Measurements from ENCODE around the gene OR6J1. TPM values are rescaled to one million over a fixed set of nuclear protein-coding genes. Genes with fewer than 3 reads are reported as not detected.
A peak's percentile ranks its signal among the peaks of the same experiment; 100 is the strongest.

The OR6J1 gene
- total RNA-seq, 2 donors from 2014 or later: not detected

DNA sequence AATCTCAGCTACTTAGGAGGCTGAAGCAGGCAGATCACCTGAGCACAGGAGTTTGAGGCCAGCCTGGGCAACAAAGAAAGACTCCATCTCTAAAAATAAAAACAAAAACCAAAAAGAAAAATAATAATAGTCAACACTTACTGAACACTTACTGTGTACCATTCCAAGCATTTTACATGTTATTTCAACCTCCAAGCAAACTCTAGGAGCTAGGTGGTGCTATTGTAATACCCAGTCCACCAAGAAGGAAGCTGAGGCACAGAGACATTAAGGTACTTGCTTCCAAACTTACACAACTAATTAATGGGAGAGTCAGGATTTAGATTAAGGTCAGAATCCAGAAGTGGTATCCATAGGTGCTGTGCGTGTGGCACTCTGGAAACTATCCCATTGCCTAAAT, 13.7 kb upstream of the OR6J1 start:
- Histone ChIP-seq H3K4me1 (no peaks in the 10 kb centered on the region), H3K27ac (no peak overlapping the region), H3K4me3 (no peak overlapping the region), H3K9me3 (no peaks in the 10 kb centered on the region), H3K27me3 (no peaks in the 10 kb centered on the region), H3K36me3 (replicated peaks in 1 of 2; ENCODE audit: insufficient read depth in 1 of 2, low read depth in 2 of 2) (no peaks in the 10 kb centered on the region)
- ATAC-seq (no peak), DNase-seq (peak in 1 of 4 donors; percentile 10)
- TF ChIP-seq, protein P1, sequence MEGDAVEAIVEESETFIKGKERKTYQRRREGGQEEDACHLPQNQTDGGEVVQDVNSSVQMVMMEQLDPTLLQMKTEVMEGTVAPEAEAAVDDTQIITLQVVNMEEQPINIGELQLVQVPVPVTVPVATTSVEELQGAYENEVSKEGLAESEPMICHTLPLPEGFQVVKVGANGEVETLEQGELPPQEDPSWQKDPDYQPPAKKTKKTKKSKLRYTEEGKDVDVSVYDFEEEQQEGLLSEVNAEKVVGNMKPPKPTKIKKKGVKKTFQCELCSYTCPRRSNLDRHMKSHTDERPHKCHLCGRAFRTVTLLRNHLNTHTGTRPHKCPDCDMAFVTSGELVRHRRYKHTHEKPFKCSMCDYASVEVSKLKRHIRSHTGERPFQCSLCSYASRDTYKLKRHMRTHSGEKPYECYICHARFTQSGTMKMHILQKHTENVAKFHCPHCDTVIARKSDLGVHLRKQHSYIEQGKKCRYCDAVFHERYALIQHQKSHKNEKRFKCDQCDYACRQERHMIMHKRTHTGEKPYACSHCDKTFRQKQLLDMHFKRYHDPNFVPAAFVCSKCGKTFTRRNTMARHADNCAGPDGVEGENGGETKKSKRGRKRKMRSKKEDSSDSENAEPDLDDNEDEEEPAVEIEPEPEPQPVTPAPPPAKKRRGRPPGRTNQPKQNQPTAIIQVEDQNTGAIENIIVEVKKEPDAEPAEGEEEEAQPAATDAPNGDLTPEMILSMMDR (IDR thresholded peaks at IDR 0.05): peak in 6 of 7 experiments; percentile 5 to 56 (median 35)
- TF ChIP-seq POLR2A (IDR thresholded peaks at IDR 0.05): no peak
- intact Hi-C loops (cut with DNase I): no loop called here
- 67 to 69% methylated on average over 1 of the region's 1 CpG for WGBS, 2 donors

DNA sequence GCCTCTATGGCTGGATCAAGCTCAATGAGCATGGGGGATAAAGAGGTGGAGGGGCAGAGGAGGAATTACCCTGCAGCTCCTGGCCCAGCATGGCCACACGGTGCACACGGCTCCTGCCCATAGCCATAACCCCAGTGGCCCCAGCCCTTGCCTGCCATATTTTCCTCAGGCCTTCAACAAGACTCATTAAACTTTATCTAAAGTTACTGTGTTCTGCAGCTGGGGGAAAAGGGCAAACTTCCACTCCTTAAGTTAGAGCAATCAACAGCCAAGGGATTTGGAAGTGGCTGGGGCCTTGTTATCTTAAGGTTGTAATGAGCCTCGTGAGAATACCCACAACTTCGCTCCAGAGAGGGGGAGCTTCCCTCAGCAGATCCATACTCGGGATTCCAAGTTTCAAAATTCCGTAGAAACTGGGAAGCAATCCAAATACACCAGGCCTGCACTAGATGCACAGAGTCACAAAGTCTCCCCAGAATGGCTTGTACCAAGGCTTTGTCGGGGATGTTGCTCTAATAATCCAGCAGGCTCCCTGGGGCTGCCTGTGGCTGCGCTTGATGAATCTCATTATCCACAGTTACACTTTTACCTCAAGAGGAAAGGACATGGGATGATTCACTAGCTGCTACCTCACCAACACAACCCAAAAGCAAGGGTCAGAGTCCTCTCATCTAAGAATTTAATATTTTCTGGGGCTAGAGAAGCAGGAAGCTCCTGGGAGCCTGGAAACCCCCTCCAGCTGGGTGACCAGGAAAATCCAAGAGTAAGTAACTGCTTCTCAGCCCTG, 13.0 kb upstream of the OR6J1 start:
- Histone ChIP-seq H3K27me3 (no peaks in the 10 kb centered on the region), H3K4me1 (no peaks in the 10 kb centered on the region), H3K9me3 (no peaks in the 10 kb centered on the region), H3K36me3 (replicated peaks in 1 of 2; ENCODE audit: insufficient read depth in 1 of 2, low read depth in 2 of 2) (no peaks in the 10 kb centered on the region), H3K4me3 (no peak overlapping the region), H3K27ac (peak overlapping the region in 1 of 4 donors; percentile 16)
- no peak for DNase-seq
- 72 to 75% methylated on average over 8 of the region's 8 CpGs for WGBS, 2 donors
- ATAC-seq: no peak
- TF ChIP-seq, protein P1 (IDR thresholded peaks at IDR 0.05): no peak
- TF ChIP-seq POLR2A (IDR thresholded peaks at IDR 0.05): no peak
- intact Hi-C loops (cut with DNase I): no loop called here

DNA sequence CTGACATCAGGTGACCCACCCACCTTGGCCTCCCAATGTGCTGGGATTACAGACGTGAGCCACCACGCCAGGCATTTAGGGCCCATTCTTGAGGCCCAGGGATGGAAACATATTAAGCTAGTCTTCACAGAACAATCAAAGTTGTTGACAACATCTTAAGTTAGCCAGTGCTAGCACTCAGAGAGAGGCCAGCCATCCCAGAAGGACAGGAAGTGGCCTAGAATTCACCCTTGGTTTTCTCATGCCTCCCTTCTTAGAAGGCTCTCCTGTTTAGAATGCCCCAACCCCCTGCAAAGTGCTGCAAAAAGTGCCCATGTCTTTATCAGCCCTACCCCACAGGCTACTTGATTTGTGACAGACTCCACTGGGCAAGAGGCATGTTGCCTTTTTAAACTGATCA, 12.1 kb upstream of the OR6J1 start:
- Histone ChIP-seq H3K4me1 (no peaks in the 10 kb centered on the region), H3K36me3 (replicated peaks in 1 of 2; ENCODE audit: insufficient read depth in 1 of 2, low read depth in 2 of 2) (no peaks in the 10 kb centered on the region), H3K27ac (no peak overlapping the region), H3K4me3 (no peak overlapping the region), H3K27me3 (no peaks in the 10 kb centered on the region), H3K9me3 (no peaks in the 10 kb centered on the region)
- 61 to 73% methylated on average over 2 of the region's 2 CpGs for WGBS, 2 donors
- DNase-seq: no peak
- intact Hi-C loops (cut with DNase I): no loop called here
- ATAC-seq: no peak
- TF ChIP-seq POLR2A (IDR thresholded peaks at IDR 0.05): no peak
- TF ChIP-seq, protein P1 (IDR thresholded peaks at IDR 0.05): no peak

DNA sequence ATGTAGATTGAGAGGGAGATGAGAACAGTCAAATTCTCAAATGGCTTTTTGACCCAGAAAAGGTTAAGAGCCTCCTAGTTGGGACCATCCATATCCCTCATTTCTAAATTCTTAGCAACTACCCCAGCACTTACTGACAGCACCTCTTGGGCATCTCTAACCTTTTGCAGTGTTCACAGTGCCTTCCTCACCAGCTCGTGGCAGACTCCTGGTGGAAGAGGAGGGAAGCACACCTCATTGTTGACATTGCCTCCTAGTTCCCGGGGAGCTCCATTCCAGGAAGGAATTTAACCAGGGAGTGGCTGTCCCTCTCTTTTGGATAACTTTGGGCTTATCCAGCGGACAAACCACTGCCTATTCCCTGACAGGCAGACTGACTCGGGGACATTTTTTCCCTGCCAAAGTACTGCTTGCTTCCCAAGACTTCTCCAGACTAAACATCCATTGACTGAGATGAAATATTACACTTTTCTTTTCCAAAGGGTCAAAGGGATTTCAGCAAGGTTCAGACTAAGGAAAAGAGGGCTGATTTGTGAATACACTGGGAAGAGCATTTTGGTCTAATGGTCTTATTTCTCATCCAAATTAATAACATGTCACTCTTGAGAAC, 9.0 kb upstream of the OR6J1 start:
- intact Hi-C loops (cut with DNase I): loop anchor here (5.0 kb wide), 1 partner anchor 86 kb away; no protein-coding TSS in a partner anchor
- WGBS, 2 donors: 5% methylated on average over 4 of the region's 4 CpGs
- peak; percentile 94 for ATAC-seq

More for the DNA sequence above, 9.0 kb upstream of the OR6J1 start:
- Histone ChIP-seq H3K36me3 (replicated peaks in 1 of 2; ENCODE audit: insufficient read depth in 1 of 2, low read depth in 2 of 2) (no peaks in the 10 kb centered on the region), H3K4me1 (no peaks in the 10 kb centered on the region), H3K27me3 (no peaks in the 10 kb centered on the region), H3K4me3 (no peak overlapping the region), H3K9me3 (no peaks in the 10 kb centered on the region), H3K27ac (no peak overlapping the region)
- peak; percentile 74 to 79 (median 78) for DNase-seq
- no peak for TF ChIP-seq POLR2A (IDR thresholded peaks at IDR 0.05)
- TF ChIP-seq, protein P1 (IDR thresholded peaks at IDR 0.05): peak; percentile 64 to 92 (median 85)

Data from body of pancreas (tissue), 4 donors.